ENCODE data around the gene LNX2.

The LNX2 gene

DNA sequence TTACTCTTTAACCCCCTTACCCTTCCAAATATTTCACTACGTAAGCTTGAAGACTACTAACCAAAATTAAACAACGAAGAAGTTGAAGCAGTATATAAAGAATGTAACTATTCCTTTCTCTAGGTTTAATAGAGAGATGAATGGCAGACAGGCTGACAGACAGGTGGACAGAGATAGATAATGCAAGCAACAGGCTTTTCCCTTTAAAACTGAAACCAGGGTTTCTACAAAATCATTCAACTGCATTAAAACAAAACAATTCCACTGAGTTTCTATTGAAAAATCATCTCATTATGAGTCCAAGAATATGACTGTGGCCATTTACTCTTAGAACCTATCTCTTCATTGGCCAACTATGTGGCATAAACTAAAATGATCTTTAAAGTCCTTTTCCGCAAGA lies 15.2 kb downstream of the LNX2 start:
- no peak for DNase-seq

DNA sequence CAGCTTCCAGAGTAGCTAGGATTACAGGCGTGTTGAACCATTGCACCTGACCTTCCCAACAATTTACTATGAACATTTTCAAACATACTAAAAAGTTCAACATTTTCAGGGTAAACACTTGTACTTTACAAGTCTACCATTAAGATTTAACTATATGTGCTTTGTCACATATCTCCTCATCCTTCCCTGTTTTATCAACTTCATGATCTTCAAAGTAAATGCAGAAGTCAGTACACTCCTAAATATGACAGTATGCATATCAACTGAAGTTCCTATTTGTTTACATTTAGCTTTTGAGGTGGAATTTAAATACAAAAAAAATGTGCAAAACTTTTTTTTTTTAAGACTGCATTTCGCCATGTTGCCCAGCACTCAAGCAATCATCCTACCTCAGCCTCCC lies 18.5 kb downstream of the LNX2 start:
- no peak for DNase-seq

DNA sequence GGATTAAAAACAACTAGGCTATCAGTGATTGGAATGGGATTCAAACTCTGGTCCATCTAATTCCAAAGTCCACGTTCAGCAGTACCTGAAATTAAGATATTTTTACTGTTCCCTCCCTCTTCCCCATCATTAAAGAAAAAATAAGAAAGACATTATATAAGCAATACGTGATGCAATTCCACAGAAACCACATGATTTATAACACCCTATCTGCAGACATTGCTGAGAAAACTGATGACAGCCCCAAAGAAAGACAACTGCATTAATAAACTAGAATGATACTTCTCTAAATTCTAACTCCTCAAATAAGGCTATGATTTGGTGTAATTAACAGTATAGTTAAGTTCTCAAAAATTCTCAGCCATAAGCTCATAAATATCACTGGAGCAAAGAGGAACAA lies 19.1 kb downstream of the LNX2 start:
- DNase-seq = no peak

DNA sequence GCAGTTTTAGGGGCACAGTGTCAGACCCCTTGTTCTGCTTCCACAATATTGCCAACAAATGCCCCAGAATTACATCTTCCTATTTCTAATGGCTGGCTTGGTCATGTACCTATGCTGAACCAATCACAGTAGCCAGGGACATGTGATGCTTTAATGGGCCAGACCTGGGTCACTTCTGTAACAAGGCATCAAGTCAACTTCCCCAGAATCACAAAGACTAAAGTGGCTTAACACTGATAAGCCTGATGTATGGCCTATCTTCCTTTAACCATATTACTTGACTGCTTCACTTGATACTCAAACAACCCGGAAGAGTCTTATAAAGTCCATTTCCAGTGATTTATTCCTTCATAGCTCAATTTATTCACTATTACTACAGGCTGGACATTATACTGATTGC lies 19.6 kb downstream of the LNX2 start:
- no peak for DNase-seq

DNA sequence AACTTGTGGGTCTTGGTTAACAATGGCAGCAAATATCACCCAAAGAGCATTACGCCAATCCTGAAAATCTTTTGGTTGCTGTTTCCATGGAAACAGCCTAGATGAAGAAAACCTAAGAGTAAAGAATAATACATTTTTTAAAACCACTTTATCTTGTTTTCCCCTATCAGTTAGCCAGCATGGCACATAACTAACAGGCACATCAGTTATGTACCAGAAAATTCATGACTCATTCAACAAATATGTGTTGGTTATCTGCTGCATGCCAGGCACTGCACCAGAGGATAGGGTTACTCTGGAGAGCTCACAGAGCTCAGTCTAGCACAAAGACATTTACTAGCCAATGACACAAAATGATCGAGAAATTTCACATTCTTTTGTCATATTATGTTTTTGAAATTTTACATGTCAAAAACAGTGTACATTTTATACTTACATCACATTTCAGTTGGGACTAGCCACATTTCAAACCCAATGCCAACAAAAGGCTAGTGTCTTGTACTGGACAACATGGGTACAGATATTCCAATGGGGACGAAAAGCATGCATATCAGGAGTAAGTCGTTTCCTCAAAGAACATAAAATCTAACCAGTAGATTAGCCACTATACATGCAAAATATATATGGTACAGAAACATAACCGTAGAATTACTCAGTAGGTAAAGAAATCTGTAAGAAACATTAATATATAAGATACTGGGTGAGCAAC lies 20.3 kb downstream of the LNX2 start:
- peak; percentile 76 for DNase-seq

DNA sequence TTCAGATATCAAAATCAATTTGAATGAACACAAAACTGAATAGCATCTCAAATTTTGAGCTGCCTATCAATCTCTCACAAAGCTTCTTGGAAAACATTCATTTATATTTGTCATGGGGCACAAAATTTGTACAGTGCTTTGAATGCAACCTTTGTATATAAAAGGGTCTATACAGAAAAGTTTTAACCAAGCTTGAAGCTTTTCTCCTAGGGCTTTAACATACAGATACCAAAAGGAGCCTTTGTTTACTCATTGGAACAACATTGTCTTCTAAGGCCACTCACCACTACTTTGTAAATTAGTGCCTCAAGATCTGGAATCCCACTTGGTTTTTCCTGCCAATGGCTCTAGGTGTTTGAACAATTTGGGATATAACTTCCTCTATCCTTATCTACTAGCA lies 21.2 kb downstream of the LNX2 start:
- DNase-seq = no peak

DNA sequence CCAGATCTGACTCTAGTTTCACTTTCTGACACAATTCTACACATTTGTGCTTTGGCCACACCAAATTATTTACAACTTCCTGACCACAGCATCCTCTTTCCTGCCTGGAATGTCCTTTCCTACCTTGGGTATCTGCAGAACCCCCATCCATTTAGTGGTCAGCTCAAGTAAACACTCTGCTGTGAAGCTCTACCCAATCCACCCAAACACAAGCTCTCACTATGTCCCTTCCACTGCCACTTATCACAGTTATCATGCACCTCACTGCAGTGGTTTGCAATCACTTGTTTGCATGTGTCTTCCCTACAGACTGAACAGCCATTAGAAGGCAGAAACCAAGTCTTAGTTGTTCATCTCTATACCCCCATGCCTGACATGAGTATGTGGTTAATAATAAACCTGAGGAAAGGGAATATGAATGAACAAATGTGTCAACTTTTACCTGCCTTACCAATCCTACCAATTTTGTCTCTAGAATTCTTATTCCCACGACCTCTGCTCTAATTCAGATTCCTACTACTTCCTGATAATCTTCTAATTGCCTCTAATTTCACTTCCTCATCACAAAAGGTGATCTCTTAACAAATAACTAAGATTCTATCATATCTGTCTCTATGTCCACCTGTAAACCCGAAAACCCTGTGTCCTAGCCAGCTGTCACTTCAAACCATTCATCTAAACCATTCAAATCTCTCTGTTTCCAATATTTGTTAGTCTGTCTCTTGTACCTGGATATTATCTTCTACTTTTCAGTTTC lies 25.1 kb downstream of the LNX2 start:
- no peak for DNase-seq

DNA sequence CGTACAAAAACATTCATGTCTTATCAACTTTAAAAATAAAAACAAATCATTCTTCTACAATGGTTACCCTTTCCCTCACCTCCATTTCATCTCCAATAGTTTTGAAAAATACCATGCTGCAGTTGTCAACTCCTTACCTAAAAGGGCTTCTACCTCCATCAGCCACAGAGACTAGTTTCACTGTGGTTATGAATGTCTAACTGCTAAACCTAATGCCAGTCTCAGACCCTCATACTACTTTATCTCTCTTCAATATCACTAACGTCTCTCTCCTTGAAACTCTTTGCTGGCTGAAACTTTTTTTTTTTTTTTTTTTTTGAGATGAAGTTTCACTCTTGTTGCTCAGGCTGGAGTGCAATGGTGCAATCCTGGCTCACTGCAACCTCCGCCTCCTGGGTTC lies 27.1 kb downstream of the LNX2 start:
- no peak for DNase-seq

DNA sequence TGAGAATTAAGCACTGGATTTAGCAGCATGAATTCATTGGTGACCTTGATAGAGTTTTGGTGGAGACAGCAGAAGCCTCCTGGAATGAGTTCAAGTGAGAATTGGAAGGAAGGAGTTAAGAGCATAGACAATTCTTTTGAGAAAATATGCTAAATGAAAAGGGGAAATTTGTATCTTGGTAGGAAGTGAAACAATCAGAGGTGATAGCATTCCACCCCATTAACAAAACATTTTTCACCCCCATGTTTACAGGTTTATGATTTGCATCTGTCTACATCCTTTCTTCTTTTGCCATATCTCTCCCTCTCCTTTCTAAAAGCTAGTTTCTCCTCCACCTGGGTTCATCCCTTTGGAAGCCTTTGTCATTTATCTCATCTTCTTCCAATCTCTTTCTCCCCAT lies 27.5 kb downstream of the LNX2 start:
- no peak for DNase-seq

DNA sequence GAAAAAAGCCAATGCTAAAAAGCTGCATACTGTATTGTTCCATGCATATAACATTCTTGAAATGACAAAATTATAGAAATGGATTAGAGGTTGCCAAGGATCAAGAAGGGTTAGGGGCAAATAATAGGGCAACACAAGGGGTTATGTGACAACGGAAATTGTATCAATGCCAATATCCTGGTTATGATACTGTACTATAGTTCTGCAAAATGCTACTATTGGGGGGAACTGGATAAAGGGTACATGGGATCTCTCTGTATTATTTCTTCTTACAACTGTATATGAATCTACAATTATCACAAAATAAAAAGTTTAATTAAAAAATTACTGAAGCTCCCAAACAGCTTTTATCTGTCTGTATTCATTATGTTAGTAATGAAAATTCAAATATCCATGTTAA lies 31.9 kb downstream of the LNX2 start:
- no peak for DNase-seq

DNA sequence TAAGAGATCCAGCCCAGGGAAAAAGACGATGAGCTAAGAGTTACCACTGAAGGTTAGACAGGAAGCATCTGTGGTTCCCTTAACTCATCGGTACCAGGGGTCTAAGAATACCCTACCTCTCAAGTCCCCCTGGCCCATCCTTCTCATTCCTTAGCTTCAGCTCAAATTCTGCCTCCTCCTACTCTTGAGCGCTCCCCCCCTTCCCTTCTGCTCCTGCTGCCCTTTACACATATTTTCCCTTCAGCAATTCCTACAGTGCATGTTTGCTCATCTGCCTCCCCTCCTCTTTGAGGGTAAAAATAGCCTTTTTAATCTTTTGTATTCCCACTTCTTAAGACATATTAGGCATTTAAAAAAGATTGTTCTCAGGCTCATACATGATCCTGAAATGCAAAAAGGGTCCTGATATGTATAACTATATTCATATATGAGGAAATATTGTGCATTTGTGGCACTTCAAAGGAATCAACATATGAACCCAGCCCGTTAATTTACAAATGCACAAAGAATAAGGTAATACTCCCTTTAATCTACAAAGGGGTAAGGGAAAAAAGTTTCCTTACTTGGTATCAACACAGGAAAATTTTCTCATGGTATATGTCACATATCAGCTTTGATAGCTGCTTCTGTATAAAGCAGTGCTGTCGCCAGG lies 33.1 kb downstream of the LNX2 start:
- DNase-seq = no peak

DNA sequence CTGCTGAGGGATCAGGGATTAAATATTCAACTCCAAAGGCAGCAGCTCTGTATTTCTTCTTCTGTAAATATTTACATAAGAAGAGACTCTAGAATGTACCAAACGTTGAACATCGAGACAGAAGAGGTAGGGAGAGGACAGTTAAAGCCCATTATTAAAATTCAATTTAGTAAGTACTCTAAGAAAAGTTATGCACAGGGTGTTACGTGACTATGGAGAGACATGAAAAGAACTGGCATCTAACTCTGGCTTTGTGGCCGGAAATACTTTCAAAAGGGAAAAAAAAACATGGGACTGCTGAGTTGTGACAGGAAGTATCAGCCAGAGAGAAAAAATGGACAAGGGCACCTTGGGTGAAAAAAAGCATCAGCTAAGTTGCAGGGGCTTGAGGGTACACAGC lies 36.7 kb downstream of the LNX2 start:
- no peak for DNase-seq

DNA sequence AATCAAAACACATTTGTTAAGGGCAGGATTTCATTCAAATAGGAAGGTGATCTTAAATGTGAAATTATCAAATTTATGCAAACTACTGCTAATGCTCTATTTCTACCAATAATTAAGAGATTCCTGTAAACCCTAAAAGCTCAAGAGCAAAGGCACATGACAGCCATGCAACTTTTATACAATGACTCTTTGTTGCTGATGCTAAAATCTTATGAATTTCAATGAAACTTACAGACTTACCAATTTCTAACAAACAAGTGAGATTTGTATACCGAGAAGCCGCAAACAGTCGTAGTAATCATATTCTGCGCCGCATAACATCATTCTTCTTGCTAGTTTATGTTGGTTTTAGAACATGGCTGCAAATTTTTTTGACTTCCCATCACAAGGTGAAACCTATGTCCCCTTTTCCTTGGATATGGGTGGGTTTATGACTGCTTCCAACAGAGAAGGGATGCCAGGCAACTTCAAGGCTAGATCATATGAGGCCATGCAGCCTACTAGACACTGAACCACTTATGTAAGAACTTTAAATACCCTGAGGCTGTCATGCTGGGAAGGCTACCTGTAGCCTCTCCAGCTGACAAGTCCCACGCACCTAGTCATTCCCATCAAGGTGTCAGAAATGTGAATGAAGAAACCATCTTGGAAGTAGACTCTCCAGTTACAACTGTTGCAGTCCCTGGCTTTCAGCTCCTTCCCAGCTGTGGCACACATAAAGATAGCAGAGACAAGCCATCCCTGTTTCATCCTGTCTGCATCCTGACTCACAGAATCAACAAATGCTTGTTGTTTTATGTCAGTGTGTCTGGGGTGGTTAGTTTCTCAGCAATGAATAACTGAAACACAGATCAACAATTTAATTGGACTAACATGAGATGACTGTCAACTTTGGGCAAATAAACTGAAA lies 42.0 kb downstream of the LNX2 start:
- no peak for DNase-seq

DNA sequence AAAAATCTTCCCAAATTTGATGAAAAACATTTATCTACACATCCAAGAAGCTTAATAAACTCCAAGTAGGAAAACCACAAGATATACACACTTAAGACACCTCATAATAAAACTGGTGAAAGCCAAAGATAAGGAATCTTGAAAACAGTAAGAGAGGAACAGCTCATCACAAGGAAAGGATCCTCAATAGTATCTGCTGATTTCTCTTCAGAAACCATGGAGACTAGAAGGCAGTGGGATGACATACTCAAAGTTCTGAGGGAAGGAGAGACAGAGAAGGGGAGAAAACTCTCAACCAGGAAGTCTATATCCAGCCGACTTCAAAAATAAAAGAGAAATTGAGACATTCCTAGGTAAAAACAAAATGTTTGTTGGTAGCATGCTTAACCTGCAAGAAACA lies 45.7 kb downstream of the LNX2 start:
- no peak for DNase-seq

DNA sequence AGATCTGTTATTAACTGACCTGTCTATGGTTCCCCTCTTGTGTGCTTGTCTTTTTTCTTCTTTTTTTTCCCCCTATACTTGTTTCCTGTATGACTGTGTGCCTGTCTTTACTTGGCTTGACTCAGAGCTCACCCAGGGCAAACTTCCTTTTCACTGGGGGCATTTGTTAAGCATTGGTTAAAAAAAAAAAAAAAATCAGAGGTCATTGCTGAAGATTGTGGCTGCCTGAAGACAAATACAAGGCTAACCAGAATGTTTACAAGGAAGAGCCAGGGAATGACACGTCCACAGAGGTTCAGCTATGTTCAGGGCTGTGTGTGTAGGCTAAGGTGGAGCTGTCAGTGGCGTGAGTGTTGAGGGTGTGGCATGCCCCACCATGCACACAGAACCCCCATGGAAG lies 47.1 kb downstream of the LNX2 start:
- no peak for DNase-seq

DNA sequence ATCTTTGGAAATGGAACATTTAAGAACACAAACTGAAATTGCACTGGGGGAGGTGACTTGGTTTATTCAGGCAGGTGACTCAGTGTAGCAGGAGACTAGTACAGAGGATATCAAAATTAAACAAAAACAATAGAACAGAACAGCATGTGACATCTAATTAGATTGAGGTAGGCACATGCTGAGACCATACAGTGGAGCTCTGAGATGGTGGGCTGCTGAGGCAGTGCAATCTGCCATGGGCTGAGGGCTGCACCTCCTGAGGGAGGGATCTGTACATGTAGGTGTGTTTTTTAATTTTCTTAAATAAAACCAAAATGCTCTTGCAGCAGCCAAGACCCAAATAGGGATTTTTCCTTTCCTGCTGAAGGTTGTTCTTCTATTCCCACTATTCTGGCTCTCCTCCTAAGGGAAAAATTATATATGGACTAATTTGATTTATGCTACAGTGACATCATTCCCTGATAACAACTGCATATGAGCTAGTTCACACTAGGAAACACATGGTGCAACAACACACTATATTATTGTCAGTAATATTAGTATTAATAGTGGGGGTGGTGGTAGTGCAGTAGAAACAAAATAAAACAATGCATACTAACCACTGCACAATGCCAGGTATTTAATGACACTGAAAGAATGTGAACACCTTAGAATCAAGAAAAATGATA lies 48.0 kb downstream of the LNX2 start:
- no peak for DNase-seq

DNA sequence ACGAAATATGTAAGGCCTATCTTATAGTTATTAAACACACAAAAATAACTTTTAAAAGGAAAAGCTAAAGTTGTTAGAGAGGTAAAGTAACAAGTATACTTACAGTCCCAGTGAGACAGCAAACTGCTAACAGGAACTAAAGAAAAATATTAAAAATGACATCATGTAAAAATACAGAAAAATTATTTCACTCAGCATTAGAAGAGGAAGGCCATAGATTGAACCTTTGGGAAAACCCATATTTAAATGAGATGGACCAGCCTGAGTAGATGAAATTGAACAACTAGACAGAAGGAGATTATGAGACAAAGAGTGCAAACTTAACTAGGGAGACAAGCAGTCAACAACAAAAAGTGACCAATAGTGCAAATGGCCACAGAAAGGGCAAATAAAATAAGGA lies 49.4 kb downstream of the LNX2 start:
- no peak for DNase-seq

DNA sequence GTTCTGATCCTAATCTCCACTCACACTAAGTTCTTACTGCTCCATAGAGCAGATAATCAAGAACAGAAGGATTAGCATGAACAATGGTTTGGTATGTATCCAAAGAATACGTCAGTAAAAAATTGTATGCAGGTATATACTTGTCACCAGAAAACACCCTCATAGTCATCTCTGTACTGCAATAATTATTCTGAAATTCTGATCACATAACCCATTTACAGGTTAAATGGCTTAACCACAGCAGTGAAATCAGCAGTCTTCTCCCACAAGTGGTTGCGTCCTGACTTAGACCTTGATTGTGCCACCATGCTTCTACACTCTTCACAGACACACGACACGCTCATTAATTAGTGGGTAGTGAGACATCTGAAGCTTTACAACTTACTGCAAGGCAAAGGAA lies 50.9 kb downstream of the LNX2 start:
- DNase-seq = no peak

DNA sequence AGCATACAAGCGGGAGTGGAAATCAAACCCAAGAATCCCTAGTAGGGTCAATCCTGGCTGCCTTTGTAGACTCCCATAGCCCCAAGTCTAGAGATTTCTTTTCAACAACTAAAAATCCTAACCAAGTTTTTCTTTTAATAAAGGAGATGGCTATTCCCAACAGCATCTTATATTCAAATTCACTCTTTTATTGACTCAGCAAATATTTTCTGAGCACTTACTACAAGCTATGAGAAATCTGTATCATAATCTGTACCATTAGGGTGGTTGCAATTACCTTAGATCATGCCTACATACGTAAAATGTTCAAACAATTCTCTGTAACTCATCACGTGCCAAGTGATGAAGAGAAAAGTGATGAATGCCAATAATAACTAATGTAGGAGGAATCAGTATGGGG lies 54.5 kb downstream of the LNX2 start:
- no peak for DNase-seq

DNA sequence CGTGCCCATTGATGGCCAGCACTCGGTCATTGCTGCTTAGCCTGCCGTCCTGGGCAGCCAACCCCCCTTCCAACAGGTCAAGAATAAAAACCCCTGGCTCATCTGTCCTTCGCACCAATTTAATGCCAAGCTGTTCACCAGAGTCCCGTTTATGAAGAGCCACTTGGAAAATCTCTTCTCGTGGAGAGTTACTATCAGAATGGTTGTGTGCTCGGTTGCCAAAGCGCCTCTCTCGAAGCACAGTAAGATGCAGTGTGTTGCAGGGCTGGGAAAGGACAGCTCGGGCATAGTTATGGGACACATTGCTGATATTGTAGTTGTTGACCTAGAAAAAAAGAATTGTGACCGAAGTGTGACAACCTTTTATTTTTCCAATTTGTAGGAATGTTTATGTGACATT lies 57.9 kb downstream of the LNX2 start:
- no peak for DNase-seq

DNA sequence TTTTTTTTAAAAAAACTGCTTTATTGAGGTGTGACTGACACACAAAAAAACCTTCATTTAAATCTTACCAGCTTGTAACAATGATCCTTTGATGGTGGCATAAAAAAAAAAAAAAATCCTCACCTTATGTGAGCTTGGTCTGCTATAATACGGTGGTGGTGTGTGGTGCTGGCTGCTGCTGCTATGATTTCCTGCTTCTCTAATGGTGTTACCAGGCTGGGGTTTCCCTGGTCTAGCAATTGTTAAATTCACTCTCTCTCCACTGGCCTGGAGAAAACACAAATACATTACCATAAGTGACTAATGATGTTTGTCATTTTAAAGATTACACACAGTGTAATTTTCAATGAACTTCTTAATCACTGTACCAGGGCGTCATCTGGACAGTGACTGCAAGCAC lies 60.6 kb downstream of the LNX2 start:
- DNase-seq = no peak

DNA sequence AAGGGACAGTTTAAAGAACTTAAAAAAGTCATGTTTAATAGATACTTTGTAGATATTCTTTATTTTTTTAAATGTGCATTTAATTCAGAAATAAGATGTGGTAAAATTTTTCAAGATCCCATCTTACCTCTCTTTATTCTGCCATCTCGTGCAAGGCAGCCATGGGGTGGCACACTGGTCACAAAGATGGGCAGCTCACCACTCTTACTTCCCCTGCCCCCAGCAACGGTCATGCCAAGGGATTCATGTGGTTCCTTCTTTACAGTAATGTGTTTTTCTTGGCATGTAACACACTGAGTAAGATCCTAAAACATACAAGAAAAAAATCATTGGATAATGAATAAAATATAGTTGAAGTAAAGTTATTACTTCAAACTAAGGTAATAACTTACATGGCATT lies 64.2 kb downstream of the LNX2 start:
- DNase-seq = no peak

DNA sequence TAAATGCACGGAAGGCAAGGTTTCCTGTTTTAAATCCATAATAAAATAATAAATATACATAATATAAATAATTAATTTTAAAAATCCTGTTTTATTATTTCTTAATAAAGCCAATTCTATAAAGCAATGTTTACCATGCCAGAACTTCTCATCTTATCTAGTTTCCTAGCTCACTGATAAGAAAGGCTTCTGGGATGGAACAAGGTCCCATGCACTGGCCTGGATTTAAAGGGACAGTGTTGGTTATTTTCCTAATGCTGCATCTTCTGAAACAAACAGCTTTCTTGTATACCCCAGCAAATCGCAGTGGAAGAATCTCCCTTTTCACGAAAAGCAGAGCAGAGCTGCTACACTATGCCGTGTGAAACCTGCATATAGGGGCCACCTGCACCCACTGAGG lies 68.8 kb downstream of the LNX2 start:
- DNase-seq = no peak
